Measurements from ENCODE around the gene HDLBP.

GRCh38 chr2:241227594-241227993 lies 87.9 kb downstream of the HDLBP start:
- TF ChIP-seq CTCF (IDR thresholded peaks at IDR 0.05 in 4 of 5, conservative IDR thresholded peaks at IDR 0.05 in 1 of 5) (no peak), POLR2A (IDR thresholded peaks at IDR 0.05) (no peak)

Data from gastrocnemius medialis (tissue), 4 donors.